ENCODE data around the gene ESRP2.

ESRP2 gene

GRCh38 chr16:68264128-68265077 is 28.5 kb upstream of the ESRP2 start, which contains the start of gene SLC7A6:
SLC7A6 (plus strand) TSS chr16:68264526; CDS start chr16:68274727, 10,201 bp downstream.
- DNase-seq (ENCODE audit: low read depth in 2 of 2), result peak; percentile 75 to 78
- peak; percentile 77 for TF ChIP-seq CTCF (IDR thresholded peaks at IDR 0.05; ENCODE audit: low read depth, low read length)
- H3K4me3 ChIP-seq (replicated peaks in 1 of 2; ENCODE audit: low read depth in 2 of 2, low read length in 2 of 2), result peak within 1 kb of the TSS; percentile 93 to 95

DNA sequence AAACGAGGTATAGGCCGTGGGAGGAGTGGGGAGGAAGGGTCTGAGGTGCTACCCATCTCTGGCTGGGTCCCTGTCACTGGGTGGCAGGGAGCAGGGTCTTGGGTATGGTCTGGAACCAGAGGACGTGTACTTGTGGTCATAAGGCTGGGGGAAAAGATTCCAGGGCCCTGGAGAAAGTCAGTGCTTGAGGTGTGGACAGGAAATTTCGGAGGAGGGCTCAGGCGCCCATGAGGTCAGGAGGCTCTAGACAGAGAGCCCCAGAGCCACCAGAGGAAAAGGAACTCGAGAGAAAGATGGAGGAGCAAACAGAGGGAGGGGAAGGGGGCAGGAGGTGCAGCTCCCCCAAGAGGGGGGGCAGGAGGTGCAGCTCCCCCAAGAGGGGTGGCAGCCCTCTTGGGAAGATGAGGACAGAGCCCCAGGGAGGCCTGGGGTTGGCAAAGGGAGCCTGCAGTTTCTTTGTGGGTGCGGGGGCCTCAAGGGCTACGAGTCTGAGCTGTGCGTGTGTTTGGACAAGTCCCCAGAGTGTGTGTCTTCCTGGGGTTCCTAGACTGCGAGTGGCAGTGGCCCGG is 27.7 kb upstream of the ESRP2 start:
- peak overlapping the region; percentile 55 to 95 for H3K4me3 ChIP-seq (replicated peaks in 1 of 2; ENCODE audit: low read depth in 2 of 2, low read length in 2 of 2)
- TF ChIP-seq CTCF (IDR thresholded peaks at IDR 0.05; ENCODE audit: low read depth, low read length), result no peak
- no peak for DNase-seq (ENCODE audit: low read depth in 2 of 2)

DNA sequence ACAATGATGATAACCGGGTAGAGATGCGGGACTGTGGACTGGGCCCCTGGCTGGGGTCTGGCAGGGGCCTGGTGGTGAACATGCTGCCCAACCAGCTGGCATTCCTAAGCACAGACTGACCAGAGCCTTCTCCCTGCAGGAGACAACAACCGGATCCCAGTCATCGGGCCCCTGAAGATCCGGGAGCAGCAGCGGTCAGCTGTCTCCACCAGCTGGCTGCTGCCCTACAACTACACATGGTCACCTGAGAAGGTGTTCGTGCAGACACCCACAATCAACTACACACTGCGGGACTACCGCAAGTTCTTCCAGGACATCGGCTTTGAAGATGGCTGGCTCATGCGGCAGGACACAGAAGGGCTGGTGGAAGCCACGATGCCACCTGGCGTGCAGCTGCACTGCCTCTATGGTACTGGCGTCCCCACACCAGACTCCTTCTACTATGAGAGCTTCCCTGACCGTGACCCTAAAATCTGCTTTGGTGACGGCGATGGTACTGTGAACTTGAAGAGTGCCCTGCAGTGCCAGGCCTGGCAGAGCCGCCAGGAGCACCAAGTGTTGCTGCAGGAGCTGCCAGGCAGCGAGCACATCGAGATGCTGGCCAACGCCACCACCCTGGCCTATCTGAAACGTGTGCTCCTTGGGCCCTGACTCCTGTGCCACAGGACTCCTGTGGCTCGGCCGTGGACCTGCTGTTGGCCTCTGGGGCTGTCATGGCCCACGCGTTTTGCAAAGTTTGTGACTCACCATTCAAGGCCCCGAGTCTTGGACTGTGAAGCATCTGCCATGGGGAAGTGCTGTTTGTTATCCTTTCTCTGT is 23.3 kb upstream of the ESRP2 start:
- no peak overlapping the region for H3K4me3 ChIP-seq (replicated peaks in 1 of 2; ENCODE audit: low read depth in 2 of 2, low read length in 2 of 2)
- no peak for DNase-seq (ENCODE audit: low read depth in 2 of 2)
- TF ChIP-seq CTCF (IDR thresholded peaks at IDR 0.05; ENCODE audit: low read depth, low read length), result no peak

DNA sequence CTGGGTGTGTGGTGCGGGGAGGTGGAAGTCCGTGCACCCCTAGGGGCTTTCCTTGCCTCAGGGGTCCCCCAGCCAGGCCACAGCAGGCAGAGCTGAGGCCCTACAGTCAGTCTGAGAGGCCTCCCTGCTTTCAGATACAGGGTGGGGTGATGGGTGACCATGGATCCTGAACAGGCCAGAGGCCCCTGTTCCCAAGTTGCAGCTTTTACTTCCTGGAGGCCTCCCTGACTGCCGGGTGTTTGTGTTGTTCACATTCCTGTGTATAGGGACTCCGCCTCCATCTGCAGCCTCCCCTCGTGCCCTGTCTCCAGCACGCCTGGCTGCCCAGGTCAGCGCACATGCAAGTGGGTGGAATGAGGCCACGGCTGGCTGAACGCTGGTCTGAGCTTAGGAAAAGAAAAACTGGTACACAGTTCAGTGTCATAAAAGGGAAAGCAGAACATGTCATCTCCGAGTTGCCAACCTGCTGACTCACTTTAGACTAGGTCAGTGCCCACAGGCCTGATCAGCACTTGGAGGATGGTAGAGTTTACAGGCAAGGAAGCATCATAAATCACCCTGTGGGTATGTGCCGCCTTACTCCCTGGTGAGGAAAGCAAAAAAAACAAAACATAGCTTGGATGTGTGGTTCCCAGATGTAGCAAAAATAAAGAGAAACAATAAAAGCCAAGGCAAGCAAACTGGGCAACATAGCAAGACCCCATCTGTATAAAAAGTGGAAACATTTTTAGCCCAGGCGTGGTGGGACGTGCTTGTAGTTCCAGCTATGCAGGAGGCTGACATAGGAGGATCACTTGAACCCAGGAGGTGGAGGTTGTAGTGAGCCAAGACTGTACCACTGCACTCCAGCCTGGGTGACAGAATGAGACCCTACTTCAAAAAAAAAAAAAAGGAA is 22.2 kb upstream of the ESRP2 start:
- no peak overlapping the region for H3K4me3 ChIP-seq (replicated peaks in 1 of 2; ENCODE audit: low read depth in 2 of 2, low read length in 2 of 2)
- no peak for TF ChIP-seq CTCF (IDR thresholded peaks at IDR 0.05; ENCODE audit: low read depth, low read length)

DNA sequence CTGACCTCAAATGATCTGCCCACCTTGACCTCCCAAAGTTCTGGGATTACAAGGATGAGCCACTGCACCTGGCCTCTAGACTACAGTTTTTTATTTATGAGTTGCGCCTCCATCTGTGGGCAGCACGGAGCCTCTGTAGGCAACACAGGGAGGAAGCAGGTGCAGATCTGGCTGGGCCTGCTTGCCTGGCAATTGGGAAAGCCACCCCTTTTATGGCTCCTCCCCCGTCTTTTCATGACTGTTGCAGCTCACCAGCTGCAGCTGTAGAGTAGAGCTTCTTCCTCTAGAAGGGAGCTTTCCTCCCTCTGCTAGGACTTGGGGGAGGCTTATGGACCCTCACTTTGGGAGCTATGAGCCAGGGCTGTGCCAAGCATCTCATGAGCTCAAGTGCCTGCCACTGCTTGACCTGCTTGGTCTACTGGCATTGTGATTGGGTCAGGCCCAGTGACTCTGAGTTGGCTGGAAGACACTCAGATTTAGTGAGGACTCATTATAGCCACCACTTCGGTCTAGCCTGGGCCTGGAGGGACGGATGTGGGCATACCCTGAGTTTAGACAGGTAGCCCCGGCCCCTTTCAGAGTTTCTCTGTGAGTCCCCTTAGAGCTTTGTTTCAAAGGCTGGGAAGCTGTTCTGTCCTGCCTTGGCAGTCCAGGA is 21.5 kb upstream of the ESRP2 start:
- DNase-seq (ENCODE audit: low read depth in 2 of 2), result peak in 1 of 2 donors; percentile 11
- TF ChIP-seq CTCF (IDR thresholded peaks at IDR 0.05; ENCODE audit: low read depth, low read length), result no peak
- H3K4me3 ChIP-seq (replicated peaks in 1 of 2; ENCODE audit: low read depth in 2 of 2, low read length in 2 of 2), result no peak overlapping the region

More for the DNA sequence above, 22.2 kb upstream of the ESRP2 start:
- DNase-seq (ENCODE audit: low read depth in 2 of 2), result peak; percentile 18 to 59

Measured in cardiac fibroblast (primary cell).